Natural killer cell (primary cell): ENCODE results near the gene DYNLRB2. TPM values are rescaled to one million over a fixed set of nuclear protein-coding genes. Genes with fewer than 3 reads are reported as not detected.
A peak's percentile ranks its signal among the peaks of the same experiment; 100 is the strongest.

Source experiments
- ATAC-seq, 3 donors: fragments of 150-1000 bp in 2 of 3; fragments of 200-7000 bp in 1 of 3; cut with Tn5 transposase; 1 replicate in 1 of 3; 2 replicates in 2 of 3; pipeline ENCODE4 v1.10.0; 2021; ENCODE audit warnings: mild to moderate bottlenecking in 2 of 3, moderate library complexity in 2 of 3
- DNase-seq, 2 donors: peaks; one replicate each; pipeline versions ENCODE4 v3.0.0 to v3.0.0-alpha.2; 2013 to 2021; ENCODE audit warnings: mixed read lengths in 1 of 2
- H3K27ac ChIP-seq: one replicate; pipeline ENCODE4 v1.5.1; 2013; ENCODE audit warnings: mild to moderate bottlenecking, low read length
- H3K27me3 ChIP-seq: one replicate; pipeline ENCODE4 v1.6.1; 2013; ENCODE audit warnings: low read length; ENCODE audit not compliant: control insufficient read depth, insufficient read depth
- H3K36me3 ChIP-seq: one replicate; pipeline ENCODE4 v1.6.1; 2013; ENCODE audit warnings: low read length; ENCODE audit not compliant: control insufficient read depth, insufficient read depth
- H3K4me1 ChIP-seq: one replicate; pipeline ENCODE4 v1.6.1; 2013; ENCODE audit warnings: low read length; ENCODE audit not compliant: control insufficient read depth, insufficient read depth
- H3K4me3 ChIP-seq: one replicate; pipeline ENCODE4 v1.5.1; 2013; ENCODE audit warnings: low read length
- H3K9me3 ChIP-seq: one replicate; pipeline ENCODE4 v1.6.1; 2013; ENCODE audit warnings: low read length; ENCODE audit not compliant: control insufficient read depth, insufficient read depth
- H3K27ac Mint-ChIP-seq, 2 donors: one replicate each; pipeline ENCODE4 v1.8.0; 2022; ENCODE audit warnings: mild to moderate bottlenecking in 2 of 2, mixed read lengths in 2 of 2, moderate library complexity in 1 of 2
- H3K27me3 Mint-ChIP-seq, 2 donors: one replicate each; pipeline ENCODE4 v1.8.0; 2022; ENCODE audit warnings: low read depth in 2 of 2, mixed read lengths in 2 of 2
- H3K36me3 Mint-ChIP-seq: one replicate; pipeline ENCODE4 v1.8.0; 2022; ENCODE audit warnings: mixed read lengths
- H3K4me1 Mint-ChIP-seq, 2 donors: one replicate each; pipeline ENCODE4 v1.8.0; 2022; ENCODE audit warnings: mixed read lengths in 2 of 2
- H3K4me3 Mint-ChIP-seq: one replicate; pipeline ENCODE4 v1.8.0; 2022; ENCODE audit warnings: mild to moderate bottlenecking, moderate library complexity, mixed read lengths
- H3K9me3 Mint-ChIP-seq, 2 donors: one replicate each; pipeline ENCODE4 v1.8.0; 2022; ENCODE audit warnings: mixed read lengths in 2 of 2
- CTCF ChIP-seq: fragments of 200-600 bp; IDR thresholded peaks from one replicate; pipeline ENCODE4 v1.8.0; 2022; ENCODE audit warnings: antibody characterized with exemption
- WGBS: methylation state at CpG from one replicate; pipeline ENCODE4 v1.1.7; 2013; ENCODE audit warnings: missing lambda C conversion rate; ENCODE audit not compliant: insufficient coverage; 5-methylcytosine and 5-hydroxymethylcytosine counted together
- intact Hi-C: fragments of 100-400 bp; cut with micrococcal nuclease; formaldehyde crosslinking; loops from one replicate; pipeline ENCODE4 v1.14.2; 2022
- total RNA-seq, 4 donors: library from RNA; stranded (reverse); fragments of 120-200 nt in 1 of 4; gene quantifications; one replicate each; pipeline versions ENCODE4 v1.2.3 to v1.2.4, GENCODE V29; 2013 to 2022

DYNLRB2 gene
- total RNA-seq, 3 donors from 2014 or later (not counting 1 experiment from before 2014, with no cell fraction given), result not detected

DNA sequence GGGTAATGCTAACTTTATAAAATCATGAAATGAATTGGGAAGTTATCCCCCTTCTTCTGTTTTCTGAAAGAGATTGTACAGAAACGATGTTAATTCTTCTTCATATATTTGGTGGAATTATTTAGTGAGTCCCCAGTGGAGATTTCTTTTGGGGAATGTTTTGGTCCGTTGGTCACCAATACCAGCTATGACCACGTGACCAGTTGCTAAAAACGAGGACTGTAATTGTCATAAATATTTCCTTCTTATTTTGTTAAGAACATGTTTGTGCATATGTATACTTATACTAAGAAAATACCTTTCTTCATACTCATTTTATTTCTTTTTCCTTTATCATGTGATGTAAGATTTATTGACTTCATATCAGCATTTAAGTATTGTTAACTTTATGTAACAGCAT is 10.3 kb upstream of the DYNLRB2 start:
- no peaks in the 10 kb centered on the region for H3K9me3 ChIP-seq
- Mint-ChIP-seq H3K36me3 (no peaks in the 10 kb centered on the region), H3K9me3 (no peaks in the 10 kb centered on the region), H3K4me1 (no peaks in the 10 kb centered on the region), H3K27ac (no peak overlapping the region), H3K27me3 (peaks cover 19 to 43% of the 10 kb centered on the region in 2 donors), H3K4me3 (no peak overlapping the region)
- peaks cover 5% of the 10 kb centered on the region for H3K27me3 ChIP-seq
- TF ChIP-seq CTCF, result no peak
- intact Hi-C loops, result no loop called here
- H3K36me3 ChIP-seq, result no peaks in the 10 kb centered on the region
- no peaks in the 10 kb centered on the region for H3K4me1 ChIP-seq
- DNase-seq (no peak), ATAC-seq (no peak)
- no peak overlapping the region for H3K27ac ChIP-seq
- WGBS, result no CpG with 5 or more reads among the region's 4 CpGs
- no peak overlapping the region for H3K4me3 ChIP-seq

DNA sequence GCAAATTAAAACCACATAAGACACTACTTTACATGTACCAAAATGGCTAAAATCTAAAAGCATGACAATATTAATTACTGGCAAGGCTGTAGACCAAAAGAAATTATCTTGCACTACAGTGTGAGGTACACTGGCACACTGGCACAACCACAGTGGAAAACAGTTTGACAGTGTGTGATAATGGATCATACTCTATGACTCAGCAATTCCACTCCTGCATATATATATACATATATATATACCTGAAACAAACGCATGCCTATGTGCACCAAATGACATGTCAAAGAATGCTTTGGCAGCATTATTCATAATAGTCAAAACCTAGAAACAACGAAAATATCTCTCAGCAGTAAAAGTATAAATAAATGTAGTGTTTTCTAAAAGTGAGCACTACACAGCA is 4.6 kb upstream of the DYNLRB2 start:
- no peak for ATAC-seq
- Histone ChIP-seq H3K27me3 (peaks cover 5% of the 10 kb centered on the region), H3K36me3 (no peaks in the 10 kb centered on the region), H3K27ac (no peak overlapping the region), H3K9me3 (no peaks in the 10 kb centered on the region), H3K4me1 (peaks cover 9% of the 10 kb centered on the region), H3K4me3 (no peak overlapping the region)
- no peak for DNase-seq
- H3K9me3 Mint-ChIP-seq, result peaks cover 0 to 2% of the 10 kb centered on the region in 2 donors
- no peaks in the 10 kb centered on the region for H3K36me3 Mint-ChIP-seq
- TF ChIP-seq CTCF, result no peak
- WGBS, result 33% methylated on average over 1 of the region's 2 CpGs
- peaks cover 26 to 75% of the 10 kb centered on the region in 2 donors for H3K27me3 Mint-ChIP-seq
- no peak overlapping the region for H3K27ac Mint-ChIP-seq
- H3K4me3 Mint-ChIP-seq, result no peak overlapping the region
- intact Hi-C loops, result no loop called here
- H3K4me1 Mint-ChIP-seq, result peaks cover 14 to 16% of the 10 kb centered on the region in 2 donors

DNA sequence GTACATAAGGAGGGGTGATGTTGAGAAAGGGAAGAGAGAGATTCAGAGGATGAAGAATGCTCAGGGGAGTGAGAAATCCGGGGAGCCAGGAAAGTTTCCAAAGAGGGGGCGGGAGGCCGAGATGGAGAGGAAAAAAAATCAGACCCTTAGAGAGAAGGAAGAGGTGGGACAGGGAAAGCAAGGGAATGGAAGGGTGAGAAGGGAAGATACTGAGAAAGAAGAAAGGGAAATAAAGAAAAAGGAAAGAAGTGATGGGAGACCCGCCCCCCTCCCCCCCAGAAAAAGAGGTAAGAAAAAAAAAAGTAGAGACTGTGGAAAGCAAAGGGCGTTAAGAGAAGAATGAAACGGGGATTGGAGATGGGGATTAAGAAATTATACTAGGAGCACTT is 507 bp downstream of the DYNLRB2 start:
- no peak for DNase-seq
- peak overlapping the region; percentile 85 for H3K4me3 ChIP-seq
- no peak for TF ChIP-seq CTCF
- WGBS, result 41% methylated on average over 5 of the region's 6 CpGs
- peaks cover 10% of the 10 kb centered on the region for H3K4me1 ChIP-seq
- no peaks in the 10 kb centered on the region for H3K36me3 ChIP-seq
- H3K9me3 ChIP-seq, result no peaks in the 10 kb centered on the region
- peak overlapping the region; percentile 79 for H3K27ac ChIP-seq
- Mint-ChIP-seq H3K4me3 (peak overlapping the region; percentile 96), H3K27ac (peak overlapping the region; percentile 95 to 98), H3K36me3 (no peaks in the 10 kb centered on the region), H3K4me1 (peaks cover 17 to 19% of the 10 kb centered on the region in 2 donors), H3K9me3 (peaks cover 0 to 2% of the 10 kb centered on the region in 2 donors), H3K27me3 (peaks cover 9 to 30% of the 10 kb centered on the region in 2 donors)
- intact Hi-C loops, result no loop called here
- no peaks in the 10 kb centered on the region for H3K27me3 ChIP-seq
- ATAC-seq, result no peak

DNA sequence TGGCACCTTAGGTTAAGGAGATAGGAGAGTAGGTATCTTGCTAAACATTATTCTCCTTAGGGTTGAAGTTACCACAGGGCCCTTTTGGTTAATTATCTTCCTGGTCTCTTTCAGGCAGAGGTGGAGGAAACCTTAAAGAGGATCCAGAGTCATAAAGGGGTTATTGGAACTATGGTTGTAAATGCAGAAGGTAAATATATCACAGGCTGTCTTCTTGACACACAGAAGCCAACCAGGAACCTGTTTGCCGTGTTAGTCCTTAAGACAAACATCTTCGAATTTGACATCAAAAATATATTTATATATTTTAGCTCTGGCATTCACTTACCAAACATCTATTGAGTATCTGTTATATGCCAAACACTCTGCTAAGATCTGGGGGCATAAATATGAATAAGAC is 2.4 kb downstream of the DYNLRB2 start:
- peaks cover 17 to 19% of the 10 kb centered on the region in 2 donors for H3K4me1 Mint-ChIP-seq
- intact Hi-C loops, result no loop called here

More for the DNA sequence above, 2.4 kb downstream of the DYNLRB2 start:
- H3K36me3 ChIP-seq, result no peaks in the 10 kb centered on the region
- DNase-seq, result no peak
- Mint-ChIP-seq H3K27me3 (peaks cover 6 to 18% of the 10 kb centered on the region in 2 donors), H3K27ac (peak overlapping the region in 1 of 2 donors; percentile 98), H3K4me3 (no peak overlapping the region), H3K36me3 (no peaks in the 10 kb centered on the region), H3K9me3 (peaks cover 0 to 2% of the 10 kb centered on the region in 2 donors)
- no peaks in the 10 kb centered on the region for H3K9me3 ChIP-seq
- H3K4me3 ChIP-seq, result no peak overlapping the region
- H3K4me1 ChIP-seq, result peaks cover 10% of the 10 kb centered on the region
- no CpG with 5 or more reads among the region's 2 CpGs for WGBS
- TF ChIP-seq CTCF, result no peak
- no peak for ATAC-seq
- H3K27ac ChIP-seq, result no peak overlapping the region
- H3K27me3 ChIP-seq, result no peaks in the 10 kb centered on the region
